Trophoblast cell (in vitro differentiated cells and primary cell): Measurements from ENCODE around the gene EEIG1.
A peak's percentile ranks its signal among the peaks of the same experiment; 100 is the strongest.

ENCODE experiments used
- DNase-seq, 2 donors: peaks; one replicate each; pipeline ENCODE4 v3.0.0-alpha.2; 2016
- H2AFZ ChIP-seq: 2 replicates; pipeline ENCODE4 v1.6.1; 2013; ENCODE audit warnings: low read length, moderate library complexity, mild to moderate bottlenecking; ENCODE audit not compliant: insufficient read depth, poor library complexity
- H2AK5ac ChIP-seq: 2 replicates; pipeline ENCODE4 v1.6.1; 2013; ENCODE audit warnings: mild to moderate bottlenecking, low read length
- H2BK120ac ChIP-seq: 2 replicates; pipeline ENCODE4 v1.6.1; 2013; ENCODE audit warnings: low read length, mild to moderate bottlenecking, moderate library complexity; ENCODE audit not compliant: insufficient read depth, poor library complexity
- H2BK12ac ChIP-seq: 2 replicates; pipeline ENCODE4 v1.6.1; 2013; ENCODE audit warnings: mild to moderate bottlenecking, low read length, moderate library complexity
- H2BK5ac ChIP-seq: 2 replicates; pipeline ENCODE4 v1.6.1; 2013; ENCODE audit warnings: low read length, low read depth, moderate library complexity, mild to moderate bottlenecking; ENCODE audit not compliant: poor library complexity
- H3K14ac ChIP-seq: 2 replicates; pipeline ENCODE4 v1.6.1; 2013; ENCODE audit warnings: mild to moderate bottlenecking, low read length
- H3K18ac ChIP-seq: 2 replicates; pipeline ENCODE4 v1.6.1; 2013; ENCODE audit warnings: mild to moderate bottlenecking, low read length
- H3K23ac ChIP-seq: 2 replicates; pipeline ENCODE4 v1.6.1; 2013; ENCODE audit warnings: low read length
- H3K27ac ChIP-seq: 2 replicates; pipeline ENCODE4 v1.5.1; 2013; ENCODE audit warnings: low read depth, mild to moderate bottlenecking, inconsistent platforms, low read length, moderate library complexity
- H3K27me3 ChIP-seq: 2 replicates; pipeline ENCODE4 v1.6.1; 2013; ENCODE audit warnings: inconsistent platforms, mild to moderate bottlenecking, low read length, moderate library complexity; ENCODE audit not compliant: insufficient read depth
- H3K36me3 ChIP-seq, 2 experiments: 1 replicate in 1 of 2; 2 replicates in 1 of 2; pipeline ENCODE4 v1.6.1; 2013; ENCODE audit warnings: low read length in 2 of 2, mild to moderate bottlenecking in 2 of 2, moderate library complexity in 1 of 2; ENCODE audit not compliant: insufficient read depth in 2 of 2, control insufficient read depth in 1 of 2
- H3K4ac ChIP-seq: 2 replicates; pipeline ENCODE4 v1.6.1; 2013; ENCODE audit warnings: low read depth, mild to moderate bottlenecking, low read length, moderate library complexity
- H3K4me1 ChIP-seq, 2 experiments: 1 replicate in 1 of 2; 2 replicates in 1 of 2; pipeline ENCODE4 v1.6.1; 2013; ENCODE audit warnings: low read length in 2 of 2, mild to moderate bottlenecking in 2 of 2, moderate library complexity in 1 of 2; ENCODE audit not compliant: insufficient read depth in 2 of 2, control insufficient read depth in 1 of 2
- H3K4me2 ChIP-seq: 2 replicates; pipeline ENCODE4 v1.6.1; 2013; ENCODE audit warnings: inconsistent platforms, mild to moderate bottlenecking, low read length, moderate library complexity
- H3K4me3 ChIP-seq: 2 replicates; pipeline ENCODE4 v1.5.1; 2013; ENCODE audit warnings: mild to moderate bottlenecking, low read depth, low read length, inconsistent platforms
- H3K79me1 ChIP-seq: one replicate; pipeline ENCODE4 v1.6.1; 2013; ENCODE audit warnings: low read length
- H3K79me2 ChIP-seq: 2 replicates; pipeline ENCODE4 v1.6.1; 2013; ENCODE audit warnings: low read length, mild to moderate bottlenecking; ENCODE audit not compliant: control insufficient read depth, insufficient read depth, poor library complexity
- H3K9ac ChIP-seq: 2 replicates; pipeline ENCODE4 v1.6.1; 2013; ENCODE audit warnings: mild to moderate bottlenecking, low read length
- H3K9me3 ChIP-seq: 2 replicates; pipeline ENCODE4 v1.6.1; 2013; ENCODE audit warnings: low read depth, mild to moderate bottlenecking, control low read depth, inconsistent platforms, low read length; ENCODE audit not compliant: insufficient read depth
- H4K12ac ChIP-seq: 2 replicates; pipeline ENCODE4 v1.6.1; 2013; ENCODE audit warnings: low read depth, mild to moderate bottlenecking, low read length, moderate library complexity
- H4K8ac ChIP-seq: 2 replicates; pipeline ENCODE4 v1.6.1; 2013; ENCODE audit warnings: low read depth, mild to moderate bottlenecking, low read length, moderate library complexity
- H4K91ac ChIP-seq: one replicate; pipeline ENCODE4 v1.6.1; 2013; ENCODE audit warnings: low read depth, mild to moderate bottlenecking, low read length, moderate library complexity
- WGBS: extraction: QIAGEN DNeasy Blood & Tissue Kit; methylation state at CpG from one replicate; pipeline ENCODE4 v1.1.7; 2013; ENCODE audit warnings: missing lambda C conversion rate; ENCODE audit not compliant: insufficient read length, insufficient coverage; ENCODE audit errors: extremely low coverage; 5-methylcytosine and 5-hydroxymethylcytosine counted together

Gene EEIG1

GRCh38 chr9:127977009-127977883 lies 3.5 kb downstream of the EEIG1 start:
- no peak overlapping the region for H2BK5ac ChIP-seq
- peaks cover 76% of the 10 kb centered on the region for H3K79me2 ChIP-seq
- peak overlapping the region; percentile 13 for H3K14ac ChIP-seq
- H3K27me3 ChIP-seq, result no peaks in the 10 kb centered on the region
- no peak for DNase-seq
- H3K18ac ChIP-seq, result no peak overlapping the region
- no peak overlapping the region for H2AK5ac ChIP-seq
- no peak overlapping the region for H3K9ac ChIP-seq
- H3K79me1 ChIP-seq, result peaks cover 19% of the 10 kb centered on the region
- peaks cover 41 to 54% of the 10 kb centered on the region in 2 experiments for H3K4me1 ChIP-seq
- peak overlapping the region; percentile 21 for H2BK12ac ChIP-seq
- H2BK120ac ChIP-seq, result no peak overlapping the region
- H3K4me2 ChIP-seq, result peak overlapping the region; percentile 55
- no peak overlapping the region for H4K8ac ChIP-seq
- H3K27ac ChIP-seq, result no peak overlapping the region
- no peak overlapping the region for H4K12ac ChIP-seq
- H3K36me3 ChIP-seq, result peaks cover 3 to 13% of the 10 kb centered on the region in 2 experiments
- no peak overlapping the region for H2AFZ ChIP-seq
- no peak overlapping the region for H3K4me3 ChIP-seq
- peaks cover 2% of the 10 kb centered on the region for H3K9me3 ChIP-seq
- no peak overlapping the region for H4K91ac ChIP-seq
- H3K4ac ChIP-seq, result peak overlapping the region; percentile 98
- H3K23ac ChIP-seq, result no peak overlapping the region
- no CpG with 5 or more reads among the region's 7 CpGs for WGBS

GRCh38 chr9:127976498-127976897 lies 4.3 kb downstream of the EEIG1 start:
- Histone ChIP-seq H3K79me2 (peaks cover 81% of the 10 kb centered on the region), H4K91ac (no peak overlapping the region), H4K12ac (no peak overlapping the region), H3K9ac (no peak overlapping the region), H2BK12ac (no peak overlapping the region), H3K9me3 (peaks cover 2% of the 10 kb centered on the region), H3K79me1 (peaks cover 17% of the 10 kb centered on the region), H3K4me3 (no peak overlapping the region), H3K4ac (peak overlapping the region; percentile 98), H3K27me3 (no peaks in the 10 kb centered on the region), H3K23ac (no peak overlapping the region), H3K4me2 (no peak overlapping the region), H4K8ac (no peak overlapping the region), H3K36me3 (peaks cover 4 to 13% of the 10 kb centered on the region in 2 experiments), H3K27ac (no peak overlapping the region), H3K4me1 (peaks cover 44 to 57% of the 10 kb centered on the region in 2 experiments), H2BK120ac (no peak overlapping the region), H2AK5ac (no peak overlapping the region), H3K18ac (no peak overlapping the region), H2AFZ (no peak overlapping the region), H2BK5ac (no peak overlapping the region), H3K14ac (no peak overlapping the region)
- DNase-seq, result no peak
- no CpG with 5 or more reads among the region's 6 CpGs for WGBS

GRCh38 chr9:127975376-127976315 lies 5.1 kb downstream of the EEIG1 start:
- Histone ChIP-seq H3K79me1 (peaks cover 12% of the 10 kb centered on the region), H3K4me3 (no peak overlapping the region), H2AK5ac (no peak overlapping the region), H2BK12ac (no peak overlapping the region), H4K12ac (no peak overlapping the region), H3K14ac (no peak overlapping the region), H3K4me2 (no peak overlapping the region), H4K8ac (no peak overlapping the region), H2AFZ (no peak overlapping the region), H3K27ac (no peak overlapping the region), H4K91ac (no peak overlapping the region), H2BK5ac (no peak overlapping the region), H3K36me3 (peaks cover 4 to 13% of the 10 kb centered on the region in 2 experiments), H3K79me2 (peaks cover 82% of the 10 kb centered on the region), H2BK120ac (no peak overlapping the region), H3K4ac (peak overlapping the region; percentile 96), H3K9ac (no peak overlapping the region), H3K9me3 (peaks cover 2% of the 10 kb centered on the region), H3K23ac (no peak overlapping the region), H3K18ac (no peak overlapping the region), H3K4me1 (peaks cover 44 to 62% of the 10 kb centered on the region in 2 experiments), H3K27me3 (no peaks in the 10 kb centered on the region)
- DNase-seq, result no peak
- WGBS, result no CpG with 5 or more reads among the region's 10 CpGs

- Histone ChIP-seq H3K4me2 (no peak overlapping the region), H3K79me1 (peaks cover 5% of the 10 kb centered on the region), H3K4ac (peak overlapping the region; percentile 96), H3K27me3 (no peaks in the 10 kb centered on the region), H3K23ac (no peak overlapping the region), H2AFZ (no peak overlapping the region), H3K36me3 (peaks cover 4 to 13% of the 10 kb centered on the region in 2 experiments), H2BK12ac (no peak overlapping the region), H4K12ac (no peak overlapping the region), H3K79me2 (peaks cover 75% of the 10 kb centered on the region), H3K9ac (no peak overlapping the region), H3K14ac (no peak overlapping the region), H3K4me1 (peaks cover 48 to 69% of the 10 kb centered on the region in 2 experiments), H4K8ac (no peak overlapping the region), H2AK5ac (no peak overlapping the region), H4K91ac (no peak overlapping the region), H3K27ac (no peak overlapping the region), H3K18ac (no peak overlapping the region), H3K4me3 (no peak overlapping the region), H2BK120ac (no peak overlapping the region), H2BK5ac (no peak overlapping the region), H3K9me3 (peaks cover 2% of the 10 kb centered on the region)
- no CpG with 5 or more reads among the region's 10 CpGs for WGBS
- no peak for DNase-seq
Observed at GRCh38 chr9:127974769-127975261, 6.0 kb downstream of the EEIG1 start.
